Neural progenitor cell (in vitro differentiated cells): ENCODE data around the gene GRIN2A.

Experiments used
- CTCF ChIP-seq: fragments of 200-600 bp; sonication (generic); IDR thresholded peaks from 2 replicates; pipeline ENCODE4 v1.5.1; 2017; ENCODE audit warnings: antibody characterized with exemption, mild to moderate bottlenecking
- EZH2 ChIP-seq: fragments of 200-600 bp; sonication (generic); IDR thresholded peaks from 2 replicates; pipeline ENCODE4 v1.6.1; 2017; ENCODE audit warnings: antibody characterized with exemption, mild to moderate bottlenecking, moderate library complexity
- EZH2phosphoT487 ChIP-seq: fragments of 200-600 bp; sonication (generic); IDR thresholded peaks from 2 replicates; pipeline ENCODE4 v1.6.1; 2017; ENCODE audit warnings: antibody characterized with exemption

DNA sequence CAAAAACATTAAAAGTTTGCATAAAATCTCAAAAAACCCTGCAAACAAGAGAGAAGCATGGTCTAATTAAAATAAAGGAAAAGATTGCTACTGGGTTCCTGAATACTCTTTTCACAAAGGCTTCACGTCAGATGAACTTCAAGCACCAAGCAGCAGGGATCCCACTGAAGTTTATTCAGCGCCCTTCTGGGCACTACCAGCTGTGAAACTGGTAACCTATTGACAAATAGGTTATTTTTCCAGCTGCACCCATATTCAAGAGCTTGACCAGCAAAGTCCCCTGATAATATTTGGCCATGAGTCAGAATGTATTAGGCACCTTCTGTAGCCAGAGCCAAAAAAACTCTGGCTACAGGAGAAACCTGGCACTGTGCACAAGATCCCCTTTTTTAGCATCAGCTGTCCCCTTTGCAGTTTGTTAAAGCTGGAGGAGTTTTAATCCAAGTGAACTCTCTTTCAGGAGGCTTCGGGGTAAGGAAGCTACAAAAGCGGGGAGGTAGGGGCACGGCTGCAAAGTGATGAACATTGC lies 60.3 kb downstream of the GRIN2A start:
- no peak for TF ChIP-seq CTCF
- TF ChIP-seq EZH2phosphoT487 = no peak
- no peak for TF ChIP-seq EZH2
